GM18907 (cell line): Measurements from ENCODE around the gene CD300LF.

Source experiments
- ATAC-seq: cut with Tn5 transposase; IDR thresholded peaks from one replicate; pipeline ENCODE4 v1.9.1; 2021; ENCODE audit warnings: mild to moderate bottlenecking, moderate library complexity; ENCODE audit not compliant: unreplicated experiment

The CD300LF gene

GRCh38 chr17:74730491-74731346 lies 18.0 kb upstream of the CD300LF start:
- no peak for ATAC-seq

GRCh38 chr17:74729866-74730265 lies 17.1 kb upstream of the CD300LF start:
- no peak for ATAC-seq

GRCh38 chr17:74729368-74729767 lies 16.6 kb upstream of the CD300LF start:
- ATAC-seq: no peak

- no peak for ATAC-seq
These were observed 16.0 kb upstream of the CD300LF start for GRCh38 chr17:74728702-74729075.

GRCh38 chr17:74728033-74728701 lies 15.4 kb upstream of the CD300LF start:
- no peak for ATAC-seq

GRCh38 chr17:74725111-74725510 lies 12.4 kb upstream of the CD300LF start:
- ATAC-seq: no peak

- ATAC-seq: no peak
These were observed 11.2 kb upstream of the CD300LF start for GRCh38 chr17:74723891-74724290.

GRCh38 chr17:74722782-74723181 lies 10.1 kb upstream of the CD300LF start:
- no peak for ATAC-seq

- ATAC-seq: no peak
These were observed 7.8 kb upstream of the CD300LF start for GRCh38 chr17:74720506-74720905.

GRCh38 chr17:74715144-74715543 lies 2.4 kb upstream of the CD300LF start:
- no peak for ATAC-seq

- no peak for ATAC-seq
These were observed 540 bp upstream of the CD300LF start for GRCh38 chr17:74713171-74713755.

- ATAC-seq: no peak
These were observed 422 bp downstream of the CD300LF start for GRCh38 chr17:74712301-74712700.

GRCh38 chr17:74711058-74711824 lies 1.5 kb downstream of the CD300LF start:
- no peak for ATAC-seq

- ATAC-seq: no peak
These were observed 8.2 kb downstream of the CD300LF start for GRCh38 chr17:74704544-74704943.

- no peak for ATAC-seq
These were observed 9.4 kb downstream of the CD300LF start for GRCh38 chr17:74703311-74703710.

- ATAC-seq: no peak
These were observed 10.4 kb downstream of the CD300LF start for GRCh38 chr17:74702116-74702871.

GRCh38 chr17:74699236-74699635 lies 13.5 kb downstream of the CD300LF start:
- ATAC-seq: no peak

- ATAC-seq: no peak
These were observed 14.7 kb downstream of the CD300LF start for GRCh38 chr17:74698069-74698468.

- no peak for ATAC-seq
These were observed 15.2 kb downstream of the CD300LF start for GRCh38 chr17:74697515-74697914.

GRCh38 chr17:74695629-74696028 lies 17.1 kb downstream of the CD300LF start:
- no peak for ATAC-seq

GRCh38 chr17:74694081-74694480 lies 18.6 kb downstream of the CD300LF start:
- no peak for ATAC-seq
